Limb (tissue), 2 donors: ENCODE measurements around the gene RIMBP2.

Experiments
- DNase-seq, 2 donors: peaks; one replicate each; pipeline ENCODE4 v3.0.0-alpha.2; 2016; ENCODE audit errors: extremely low spot score in 2 of 2

RIMBP2 gene

DNA sequence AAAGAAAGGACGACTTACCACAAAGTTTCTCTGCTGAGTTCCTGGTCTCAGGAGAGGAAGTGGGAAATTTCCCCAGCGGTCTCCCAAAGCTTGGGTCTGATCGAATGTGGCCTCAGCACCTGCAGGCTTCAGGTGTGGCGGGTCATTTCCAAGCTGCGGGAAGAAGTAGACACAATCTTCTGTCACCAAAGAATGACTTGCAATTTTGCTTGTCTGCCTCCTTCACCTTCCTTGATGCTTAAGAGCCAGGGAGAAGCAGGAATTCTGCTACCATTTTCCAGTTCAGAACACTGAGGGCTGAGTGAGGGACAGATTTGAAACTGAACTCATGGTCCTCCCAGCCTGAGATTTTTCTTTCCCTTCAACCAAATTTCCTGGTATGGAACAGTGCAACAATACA is 87.8 kb downstream of the RIMBP2 start:
- DNase-seq = no peak

- no peak for DNase-seq
Observed at GRCh38 chr12:130627175-130627574, 88.9 kb downstream of the RIMBP2 start.

GRCh38 chr12:130626601-130627000 is 89.5 kb downstream of the RIMBP2 start:
- no peak for DNase-seq

GRCh38 chr12:130625201-130625600 is 90.9 kb downstream of the RIMBP2 start:
- DNase-seq = no peak

GRCh38 chr12:130622803-130623202 is 93.3 kb downstream of the RIMBP2 start:
- DNase-seq = no peak

DNA sequence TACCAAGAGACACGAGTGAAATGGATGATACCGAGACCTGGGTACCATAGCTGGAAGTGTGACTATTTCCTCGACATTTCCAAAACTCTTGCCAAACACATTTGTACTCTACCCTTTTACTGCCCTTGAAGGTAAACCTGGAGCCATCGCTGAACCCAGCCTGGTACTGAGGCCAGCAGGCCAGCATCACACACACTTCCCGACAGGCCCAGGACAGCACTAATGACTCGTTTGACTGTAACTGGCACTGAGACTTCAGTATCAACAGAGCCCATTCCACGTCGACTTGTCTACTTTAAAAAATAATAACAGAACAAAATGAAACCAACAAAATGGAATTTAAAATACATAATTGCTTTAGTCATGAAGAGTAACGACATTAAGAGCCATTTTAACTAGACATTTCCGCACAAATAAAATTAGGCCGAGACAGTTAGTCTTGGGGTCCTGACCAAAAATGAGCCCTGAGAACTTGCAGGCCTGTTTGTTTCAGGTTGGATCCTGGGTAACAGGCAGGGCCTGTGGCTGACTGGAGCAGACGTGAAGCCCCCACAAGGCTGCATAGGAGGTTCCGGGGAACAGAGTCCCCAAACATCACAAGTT is 94.3 kb downstream of the RIMBP2 start:
- no peak for DNase-seq

DNA sequence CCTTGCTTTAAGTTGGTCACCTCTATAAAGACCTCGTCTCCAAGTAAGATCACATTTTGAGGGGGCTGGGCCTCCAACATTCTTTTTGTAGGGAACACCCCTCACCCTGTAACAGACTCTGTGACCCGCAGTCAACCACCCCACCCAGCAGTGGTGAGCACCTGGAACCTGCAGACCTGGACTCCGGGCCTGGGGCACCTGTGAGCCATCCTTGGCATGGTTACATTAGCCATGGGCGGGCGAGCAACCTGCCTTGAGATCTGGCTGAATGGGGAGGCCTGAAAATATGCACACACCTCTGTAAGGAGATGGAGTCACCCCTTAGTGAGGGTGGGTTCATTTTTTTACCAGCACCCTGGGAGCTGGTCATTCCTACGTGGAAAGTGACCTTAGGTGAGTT is 95.3 kb downstream of the RIMBP2 start:
- DNase-seq = no peak

DNA sequence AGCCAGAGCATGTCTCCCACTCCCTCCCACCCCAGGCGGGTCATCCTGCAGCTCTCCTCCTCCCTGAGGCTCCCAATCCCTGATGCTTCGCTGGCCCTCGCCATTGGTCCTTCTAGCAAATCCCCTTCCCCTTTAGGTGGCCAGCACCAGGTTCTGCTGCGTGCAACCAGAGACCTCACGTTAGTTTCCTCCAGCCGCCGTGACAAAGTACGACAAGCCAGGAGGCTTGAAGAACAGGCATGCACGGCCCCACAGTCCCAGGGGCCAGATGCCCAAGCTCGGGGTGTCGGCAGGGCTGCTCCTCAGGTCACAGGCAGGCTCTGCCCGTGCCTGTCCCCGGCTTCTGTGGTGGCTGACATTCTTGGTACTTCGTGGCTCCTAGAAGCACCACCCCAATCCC is 95.8 kb downstream of the RIMBP2 start:
- DNase-seq = no peak

GRCh38 chr12:130619385-130620001 is 96.6 kb downstream of the RIMBP2 start:
- DNase-seq = no peak

DNA sequence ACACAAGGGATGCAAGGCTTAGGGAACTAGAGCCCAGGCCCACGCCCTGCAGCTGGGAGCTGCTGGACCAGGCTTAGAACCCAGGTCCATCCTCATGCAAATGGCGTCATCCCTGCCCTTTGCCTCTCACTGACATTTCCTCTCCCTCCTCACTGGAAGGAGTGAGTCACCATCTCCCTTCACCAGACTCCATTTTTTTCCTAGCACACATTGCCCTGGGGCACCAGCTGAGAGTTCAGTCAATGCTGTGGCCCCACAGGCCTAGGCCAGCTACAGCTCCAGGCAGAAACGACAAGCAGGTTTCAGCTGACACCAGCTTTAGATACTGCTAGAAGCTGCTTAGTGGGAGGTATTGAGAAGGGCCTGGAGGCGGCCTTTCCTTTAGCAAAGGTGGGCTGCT is 98.9 kb downstream of the RIMBP2 start:
- no peak for DNase-seq

DNA sequence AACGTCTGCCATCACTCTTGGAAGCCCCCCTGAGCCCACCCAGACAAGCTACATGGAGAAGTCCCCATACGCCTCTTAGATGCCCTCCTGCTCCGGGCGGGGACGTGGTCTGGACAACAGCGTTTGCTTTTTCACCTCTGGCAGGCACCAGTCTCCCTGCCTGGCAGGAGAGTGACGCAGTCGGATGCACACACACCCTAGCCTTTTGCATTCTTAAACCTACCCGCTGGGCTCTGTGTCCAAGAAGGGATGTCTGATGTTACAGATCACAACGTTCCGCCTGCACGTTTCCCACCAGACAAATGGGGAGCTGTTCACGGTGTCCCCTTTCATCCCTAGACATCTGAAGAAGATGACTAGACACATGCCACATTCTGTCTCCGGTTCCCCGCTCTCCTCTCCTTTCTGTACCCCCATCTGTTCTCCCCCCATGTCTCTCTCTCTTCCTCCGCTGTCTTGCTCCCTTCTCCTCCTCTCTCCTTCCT is 100.2 kb downstream of the RIMBP2 start:
- DNase-seq = no peak

- no peak for DNase-seq
Observed at GRCh38 chr12:130614530-130614905, 101.6 kb downstream of the RIMBP2 start.

GRCh38 chr12:130613831-130614529 is 102.1 kb downstream of the RIMBP2 start:
- no peak for DNase-seq

DNA sequence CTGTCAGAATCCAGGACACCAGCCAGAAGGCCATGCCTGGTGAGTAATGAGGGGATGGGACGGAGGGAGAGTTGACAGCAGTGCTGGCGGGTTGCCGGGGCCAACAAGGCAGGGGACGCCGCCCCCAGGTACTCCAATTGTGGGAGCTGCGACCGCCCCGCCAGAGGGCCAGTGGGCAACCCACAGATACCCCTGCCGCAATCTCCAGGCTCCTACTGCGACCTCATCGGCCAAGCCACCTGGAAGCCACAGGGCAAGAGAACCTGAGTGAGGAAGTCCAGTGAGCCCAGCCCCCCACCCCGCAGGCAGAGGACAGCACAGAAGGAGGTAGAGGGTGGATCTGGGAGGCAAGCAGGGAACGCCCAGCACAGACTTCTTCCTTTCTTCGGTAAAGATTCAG is 103.0 kb downstream of the RIMBP2 start:
- no peak for DNase-seq

- no peak for DNase-seq
Observed at GRCh38 chr12:130611026-130611905, 104.8 kb downstream of the RIMBP2 start.

- DNase-seq = no peak
Observed at GRCh38 chr12:130609966-130610365, 106.1 kb downstream of the RIMBP2 start.

- no peak for DNase-seq
Observed at GRCh38 chr12:130608831-130609230, 107.3 kb downstream of the RIMBP2 start.

- no peak for DNase-seq
Observed at GRCh38 chr12:130608132-130608531, 108.0 kb downstream of the RIMBP2 start.

DNA sequence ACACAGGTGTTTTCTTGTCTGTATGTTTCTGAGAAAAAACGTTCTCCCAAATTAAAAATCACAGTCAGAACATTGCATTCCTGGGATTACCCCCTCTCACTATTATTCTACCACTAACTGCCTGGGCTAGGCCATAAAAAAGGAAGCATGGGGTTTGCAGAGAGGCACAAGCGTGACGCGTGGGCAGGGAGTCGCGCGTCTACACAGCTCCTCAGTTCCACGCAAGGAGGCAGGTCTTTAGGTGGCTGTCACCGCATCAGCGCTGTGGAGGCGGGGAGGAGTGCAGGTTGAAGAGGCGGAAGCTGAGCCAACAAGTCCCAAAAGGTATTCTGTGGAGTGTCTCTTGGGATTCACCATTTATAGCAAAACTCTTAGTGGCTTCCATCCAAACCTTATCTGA is 109.9 kb downstream of the RIMBP2 start:
- no peak for DNase-seq

DNA sequence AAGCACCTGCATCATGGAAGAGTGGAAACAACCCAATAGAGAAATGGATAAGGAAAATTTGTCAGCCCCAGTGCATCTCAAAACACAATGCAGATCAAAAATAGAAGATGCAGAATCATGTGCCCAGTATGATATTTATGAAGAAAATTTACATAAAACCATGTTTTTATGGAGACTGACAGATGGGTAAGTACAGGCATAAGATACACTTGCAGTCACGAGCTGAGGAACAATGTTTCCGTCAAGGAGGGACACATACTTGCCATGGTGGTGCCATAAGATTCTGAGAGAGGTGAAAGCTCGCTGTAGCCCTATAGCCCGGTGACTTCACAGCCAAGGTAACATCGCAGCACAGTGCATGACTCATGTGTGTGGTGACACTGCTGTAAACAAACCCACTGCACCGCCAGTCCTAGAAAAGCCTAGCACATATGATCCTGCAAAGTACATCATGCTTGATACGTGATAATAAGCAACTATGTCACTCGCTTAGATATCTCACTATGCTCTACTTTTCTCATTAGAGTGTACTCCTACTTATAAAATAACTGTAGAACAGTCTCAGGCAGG is 112.6 kb downstream of the RIMBP2 start:
- no peak for DNase-seq

DNA sequence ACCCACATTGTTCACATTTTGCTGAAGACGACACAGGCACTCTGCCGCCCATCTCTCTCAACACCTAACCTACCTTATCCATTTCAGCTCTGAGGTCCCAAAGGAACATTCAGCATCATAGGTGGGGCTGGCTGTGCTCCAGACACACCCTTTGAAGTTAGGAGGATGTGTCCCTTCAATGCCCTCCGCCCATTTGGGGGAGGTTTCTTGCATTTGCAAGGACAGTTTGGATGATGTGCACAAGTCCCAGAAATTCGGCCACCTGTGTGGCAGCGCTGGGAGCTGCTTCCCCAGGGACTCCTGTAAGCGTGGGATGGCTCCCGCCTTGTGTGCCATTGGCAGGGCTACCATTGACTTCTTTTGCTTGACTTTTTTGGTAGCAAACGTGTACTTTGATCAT is 113.8 kb downstream of the RIMBP2 start:
- no peak for DNase-seq

DNA sequence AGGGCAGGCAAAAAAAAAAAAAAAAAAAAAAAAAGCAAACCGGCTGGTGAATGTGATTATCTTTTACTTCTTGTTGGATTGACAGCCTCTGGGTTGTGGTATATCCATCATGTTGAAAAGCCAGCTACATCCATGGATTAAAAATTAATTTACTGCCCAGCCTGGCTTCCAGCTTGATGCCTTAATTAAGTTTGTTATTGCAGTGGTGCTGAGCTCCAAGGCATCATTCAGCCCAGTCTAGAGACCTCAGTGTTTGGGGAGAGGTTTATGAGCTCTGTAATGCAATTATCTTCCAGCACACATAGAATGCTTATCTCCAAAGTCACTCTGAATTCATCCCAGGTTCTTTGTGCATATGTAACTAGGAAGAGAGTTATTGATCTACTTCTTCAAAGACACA is 114.8 kb downstream of the RIMBP2 start:
- no peak for DNase-seq
